Measurements from ENCODE around the gene AHCYL2.
"Not testable (repeated sequence)": the region's sequence is repeated elsewhere in the genome, so short reads cannot be mapped to it uniquely, and the experiment has no call there.

AHCYL2 gene

DNA sequence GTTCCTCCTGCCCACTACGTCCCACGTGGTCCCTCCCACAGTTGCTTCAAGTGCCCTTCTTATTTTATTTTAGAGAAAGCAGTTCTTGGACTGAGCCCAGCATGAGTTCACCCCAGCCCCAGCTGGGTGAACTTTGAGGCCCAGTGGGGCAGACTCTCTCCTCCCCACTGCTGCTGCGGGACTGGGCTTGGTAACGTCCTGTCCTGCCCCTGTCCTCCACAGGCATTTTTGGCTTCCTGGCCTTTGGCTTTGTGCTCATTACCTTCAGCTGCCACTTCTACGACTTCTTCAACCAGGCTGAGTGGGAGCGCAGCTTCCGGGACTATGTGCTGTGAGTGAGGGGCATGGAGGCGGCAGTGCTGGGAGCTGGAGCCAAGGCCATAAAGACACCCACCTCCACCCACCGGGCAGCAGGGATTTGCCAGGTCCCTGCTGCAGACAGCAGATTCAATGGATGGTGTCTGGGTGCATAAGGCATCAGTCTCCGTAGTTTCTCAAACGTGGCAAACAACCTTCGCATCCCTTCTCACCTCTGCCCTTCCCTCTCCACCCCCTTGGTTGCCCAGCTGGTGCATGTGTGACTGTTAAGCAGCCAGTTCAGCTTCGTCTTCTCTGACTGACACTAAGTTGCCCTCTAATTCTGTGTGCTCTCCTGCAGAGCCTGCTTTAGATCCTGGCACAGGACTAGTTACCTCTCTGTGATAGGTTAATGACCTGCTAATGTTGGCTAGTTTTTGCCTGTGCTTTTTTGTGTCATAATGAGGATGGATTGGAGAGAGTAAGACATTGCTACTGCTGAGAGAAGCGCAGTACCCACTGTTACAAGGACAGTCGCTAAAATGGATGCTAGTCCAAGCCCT lies 15.5 kb upstream of the AHCYL2 start:
- DNase-seq (ENCODE audit: low read depth in 2 of 2), result no peak

GRCh38 chr7:129210256-129210988 lies 14.4 kb upstream of the AHCYL2 start:
- peak; percentile 28 to 33 for DNase-seq (ENCODE audit: low read depth in 2 of 2)

DNA sequence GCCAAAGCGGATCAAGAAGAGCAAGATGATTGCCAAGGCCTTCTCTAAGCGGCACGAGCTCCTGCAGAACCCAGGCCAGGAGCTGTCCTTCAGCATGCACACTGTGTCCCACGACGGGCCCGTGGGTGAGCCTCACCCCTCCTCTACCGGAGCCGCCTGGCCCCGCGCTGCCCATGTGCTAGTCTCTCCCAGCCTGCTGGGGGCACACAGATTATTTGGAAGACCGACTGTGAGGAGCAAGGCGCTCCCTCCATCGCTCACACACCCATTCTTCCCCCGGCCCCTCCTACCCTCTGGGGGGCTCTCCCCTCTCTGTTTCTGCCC lies 13.9 kb upstream of the AHCYL2 start:
- DNase-seq (ENCODE audit: low read depth in 2 of 2), result no peak

DNA sequence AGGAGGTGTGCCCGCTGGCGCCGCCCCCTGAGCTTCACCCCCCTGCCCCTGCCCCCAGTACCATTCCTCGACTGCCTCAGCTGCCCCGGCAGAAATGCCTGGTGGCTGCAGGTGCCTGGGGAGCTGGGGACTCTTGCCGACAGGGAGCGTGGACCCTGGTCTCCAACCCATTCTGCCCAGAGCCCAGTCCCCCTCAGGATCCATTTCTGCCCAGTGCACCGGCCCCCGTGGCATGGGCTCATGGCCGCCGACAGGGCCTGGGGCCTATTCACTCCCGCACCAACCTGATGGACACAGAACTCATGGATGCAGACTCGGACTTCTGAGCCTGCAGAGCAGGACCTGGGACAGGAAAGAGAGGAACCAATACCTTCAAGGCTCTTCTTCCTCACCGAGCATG lies 12.7 kb upstream of the AHCYL2 start:
- DNase-seq (ENCODE audit: low read depth in 2 of 2), result no peak

DNA sequence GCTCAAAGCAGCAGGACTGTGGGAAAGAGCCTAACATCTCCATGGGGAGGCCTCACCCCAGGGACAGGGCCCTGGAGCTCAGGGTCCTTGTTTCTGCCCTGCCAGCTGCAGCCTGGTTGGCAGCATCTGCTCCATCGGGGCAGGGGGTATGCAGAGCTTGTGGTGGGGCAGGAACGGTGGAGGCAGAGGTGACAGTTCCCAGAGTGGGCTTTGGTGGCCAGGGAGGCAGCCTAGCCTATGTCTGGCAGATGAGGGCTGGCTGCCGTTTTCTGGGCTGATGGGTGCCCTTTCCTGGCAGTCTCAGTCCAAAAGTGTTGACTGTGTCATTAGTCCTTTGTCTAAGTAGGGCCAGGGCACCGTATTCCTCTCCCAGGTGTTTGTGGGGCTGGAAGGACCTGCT lies 12.2 kb upstream of the AHCYL2 start:
- DNase-seq (ENCODE audit: low read depth in 2 of 2), result no peak

- DNase-seq (ENCODE audit: low read depth in 2 of 2), result no peak
Measured at GRCh38 chr7:129213828-129214227, 11.0 kb upstream of the AHCYL2 start.

GRCh38 chr7:129215691-129216090 lies 9.1 kb upstream of the AHCYL2 start:
- not testable (repeated sequence) for DNase-seq (ENCODE audit: low read depth in 2 of 2)

- not testable (repeated sequence) for DNase-seq (ENCODE audit: low read depth in 2 of 2)
Measured at GRCh38 chr7:129216101-129216715, 8.6 kb upstream of the AHCYL2 start.

DNA sequence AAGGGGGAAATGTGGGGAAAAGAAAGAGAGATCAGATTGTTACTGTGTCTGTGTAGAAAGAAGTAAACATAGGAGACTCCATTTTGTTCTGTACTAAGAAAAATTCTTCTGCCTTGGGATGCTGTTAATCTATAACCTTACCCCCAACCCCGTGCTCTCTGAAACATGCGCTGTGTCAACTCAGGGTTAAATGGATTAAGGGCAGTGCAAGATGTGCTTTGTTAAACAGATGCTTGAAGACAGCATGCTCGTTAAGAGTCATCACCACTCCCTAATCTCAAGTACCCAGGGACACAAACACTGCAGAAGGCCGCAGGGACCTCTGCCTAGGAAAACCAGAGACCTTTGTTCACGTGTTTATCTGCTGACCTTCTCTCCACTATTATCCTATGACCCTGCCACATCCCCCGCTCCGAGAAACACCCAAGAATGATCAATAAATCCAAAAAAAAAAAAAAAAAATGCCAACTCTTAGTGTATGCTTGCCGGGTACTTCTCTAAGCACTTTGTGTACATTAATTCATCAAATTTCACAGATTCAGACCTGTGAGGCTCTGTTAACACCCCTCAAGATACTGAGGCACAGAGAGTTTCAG lies 7.9 kb upstream of the AHCYL2 start:
- not testable (repeated sequence) for DNase-seq (ENCODE audit: low read depth in 2 of 2)

GRCh38 chr7:129218514-129219062 lies 6.2 kb upstream of the AHCYL2 start:
- peak; percentile 57 to 63 for DNase-seq (ENCODE audit: low read depth in 2 of 2)

- DNase-seq (ENCODE audit: low read depth in 2 of 2), result not testable (repeated sequence)
Measured at GRCh38 chr7:129219166-129219565, 5.7 kb upstream of the AHCYL2 start.

DNA sequence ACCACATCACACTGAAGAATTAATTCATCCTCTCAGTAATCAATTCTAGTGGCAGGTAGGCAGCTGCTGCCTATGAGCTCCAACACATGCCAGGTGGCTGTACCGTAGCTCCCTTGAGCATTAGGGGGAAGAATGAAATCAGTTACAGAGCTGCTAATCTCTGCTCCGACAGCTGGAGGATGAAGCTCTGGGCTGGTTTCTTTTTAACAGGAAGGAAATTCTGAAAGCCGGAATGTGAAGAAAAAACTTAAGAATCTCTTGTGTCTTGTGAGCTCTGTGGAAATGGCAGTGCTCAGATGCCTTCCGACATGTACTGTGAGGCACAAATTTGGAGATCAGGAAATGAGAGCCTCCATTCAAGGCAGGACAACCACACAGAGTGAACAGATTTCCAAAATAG lies 2.8 kb upstream of the AHCYL2 start:
- no peak for DNase-seq (ENCODE audit: low read depth in 2 of 2)

- DNase-seq (ENCODE audit: low read depth in 2 of 2), result peak; percentile 13 to 46
Measured at GRCh38 chr7:129225206-129225930, 538 bp downstream of the AHCYL2 start.

DNA sequence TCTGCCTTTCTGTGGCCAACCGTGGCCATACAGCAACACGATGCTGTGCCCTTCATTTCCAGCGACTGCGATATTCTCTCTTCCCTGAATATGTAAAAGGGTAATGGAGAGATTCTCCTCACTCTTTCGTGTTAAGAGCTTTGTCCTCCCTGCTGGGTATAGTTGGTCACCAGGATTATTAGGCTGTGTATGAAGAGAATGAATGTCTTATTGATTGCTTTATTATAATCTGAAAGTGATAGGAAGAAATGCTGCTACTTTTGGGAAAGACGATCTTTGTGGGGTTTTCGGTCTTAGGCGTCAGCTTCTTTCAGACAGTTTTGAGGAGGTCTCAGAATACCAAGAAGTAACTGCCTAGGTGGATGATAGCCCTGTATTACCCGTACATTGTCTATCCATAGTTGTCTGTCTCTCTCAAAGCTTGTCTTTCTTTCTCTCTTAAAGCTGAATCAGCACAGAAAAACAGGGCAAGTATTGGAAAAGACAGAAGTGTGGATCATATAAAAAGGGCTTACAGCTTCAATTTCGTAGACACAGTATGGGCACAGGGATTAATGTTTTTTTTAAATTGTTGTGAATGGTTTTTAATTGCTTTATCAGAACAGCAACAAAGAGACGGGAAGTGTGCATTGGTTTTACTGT lies 1.2 kb downstream of the AHCYL2 start:
- DNase-seq (ENCODE audit: low read depth in 2 of 2), result no peak

- DNase-seq (ENCODE audit: low read depth in 2 of 2), result no peak
Measured at GRCh38 chr7:129227646-129228578, 3.1 kb downstream of the AHCYL2 start.

GRCh38 chr7:129228633-129229032 lies 3.8 kb downstream of the AHCYL2 start:
- no peak for DNase-seq (ENCODE audit: low read depth in 2 of 2)

- no peak for DNase-seq (ENCODE audit: low read depth in 2 of 2)
Measured at GRCh38 chr7:129231666-129232065, 6.8 kb downstream of the AHCYL2 start.

DNA sequence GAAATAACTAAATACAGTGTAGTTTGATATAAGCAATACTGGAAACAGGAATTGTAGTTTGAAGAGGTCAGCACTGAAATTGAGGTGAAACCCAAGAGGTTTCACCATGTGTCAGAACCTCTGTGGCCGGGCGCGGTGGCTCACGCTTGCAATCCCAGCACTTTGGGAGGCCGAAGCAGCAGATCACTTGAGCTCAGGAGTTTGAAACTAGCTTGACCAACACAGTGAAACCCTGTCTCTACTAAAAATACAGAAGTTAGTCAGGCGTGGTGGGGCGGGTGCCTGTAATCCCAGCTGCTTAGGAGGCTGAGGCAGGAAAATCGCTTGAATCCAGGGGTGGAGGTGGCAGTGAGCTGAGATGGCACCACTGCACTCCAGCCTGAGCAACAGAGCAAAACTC lies 13.7 kb downstream of the AHCYL2 start:
- DNase-seq (ENCODE audit: low read depth in 2 of 2), result no peak

DNA sequence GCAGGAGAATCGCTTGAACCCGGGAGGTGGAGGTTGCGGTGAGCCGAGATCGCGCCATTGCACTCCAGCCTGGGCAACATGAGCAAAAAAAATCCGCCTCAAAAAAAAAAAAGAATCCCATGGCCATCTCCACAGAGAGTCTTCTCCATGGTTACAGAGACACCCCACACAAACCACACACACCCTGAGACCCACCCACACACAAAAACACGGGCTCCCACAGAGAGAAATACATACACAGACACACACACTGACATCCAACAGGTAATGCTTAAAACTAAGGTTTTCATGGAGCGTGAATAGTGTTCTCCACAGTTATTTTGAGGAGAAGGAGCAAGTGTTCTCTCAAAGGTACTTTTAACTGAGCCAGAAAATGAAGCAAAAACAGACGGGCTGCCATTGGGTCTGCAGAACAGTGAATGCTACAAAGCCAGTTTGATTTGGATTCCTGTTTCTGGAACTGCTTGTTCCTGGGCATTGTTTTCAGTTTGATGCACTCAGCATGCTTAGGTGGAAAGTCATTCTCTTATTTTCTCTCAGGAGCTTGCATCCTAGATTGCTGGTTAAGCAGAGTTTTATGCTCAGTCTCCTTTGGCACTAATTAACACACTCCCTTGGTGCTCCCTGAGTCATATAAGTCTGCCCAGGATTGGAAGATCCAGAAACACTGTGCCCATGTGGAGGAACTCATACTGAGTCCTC lies 15.4 kb downstream of the AHCYL2 start:
- DNase-seq (ENCODE audit: low read depth in 2 of 2), result no peak
